BLaER1 (cell line): ENCODE measurements around the gene OSBPL10.

Source experiments
- H3K27ac ChIP-seq: shearing (Covaris generic); formaldehyde crosslinking; 2 replicates; pipeline ENCODE4 v1.8.1; 2022
- H3K27me3 ChIP-seq: shearing (Covaris generic); formaldehyde crosslinking; 2 replicates; pipeline ENCODE4 v1.8.1; 2022
- H3K36me3 ChIP-seq: shearing (Covaris generic); formaldehyde crosslinking; 2 replicates; pipeline ENCODE4 v1.8.1; 2022
- H3K4me1 ChIP-seq: shearing (Covaris generic); formaldehyde crosslinking; 2 replicates; pipeline ENCODE4 v1.8.1; 2022
- H3K4me2 ChIP-seq: shearing (Covaris generic); formaldehyde crosslinking; 2 replicates; pipeline ENCODE4 v1.8.1; 2022
- H3K4me3 ChIP-seq: shearing (Covaris generic); formaldehyde crosslinking; 2 replicates; pipeline ENCODE4 v1.8.1; 2022
- H3K9ac ChIP-seq: shearing (Covaris generic); formaldehyde crosslinking; 2 replicates; pipeline ENCODE4 v1.8.1; 2022
- H3K9me3 ChIP-seq: shearing (Covaris generic); formaldehyde crosslinking; 2 replicates; pipeline ENCODE4 v1.8.1; 2022
- H4K20me1 ChIP-seq: shearing (Covaris generic); formaldehyde crosslinking; 2 replicates; pipeline ENCODE4 v1.8.1; 2022
- Cebpa-rat ChIP-seq: shearing (Covaris generic); IDR thresholded peaks from 2 replicates; pipeline ENCODE4 v1.8.1; 2022

Gene OSBPL10

DNA sequence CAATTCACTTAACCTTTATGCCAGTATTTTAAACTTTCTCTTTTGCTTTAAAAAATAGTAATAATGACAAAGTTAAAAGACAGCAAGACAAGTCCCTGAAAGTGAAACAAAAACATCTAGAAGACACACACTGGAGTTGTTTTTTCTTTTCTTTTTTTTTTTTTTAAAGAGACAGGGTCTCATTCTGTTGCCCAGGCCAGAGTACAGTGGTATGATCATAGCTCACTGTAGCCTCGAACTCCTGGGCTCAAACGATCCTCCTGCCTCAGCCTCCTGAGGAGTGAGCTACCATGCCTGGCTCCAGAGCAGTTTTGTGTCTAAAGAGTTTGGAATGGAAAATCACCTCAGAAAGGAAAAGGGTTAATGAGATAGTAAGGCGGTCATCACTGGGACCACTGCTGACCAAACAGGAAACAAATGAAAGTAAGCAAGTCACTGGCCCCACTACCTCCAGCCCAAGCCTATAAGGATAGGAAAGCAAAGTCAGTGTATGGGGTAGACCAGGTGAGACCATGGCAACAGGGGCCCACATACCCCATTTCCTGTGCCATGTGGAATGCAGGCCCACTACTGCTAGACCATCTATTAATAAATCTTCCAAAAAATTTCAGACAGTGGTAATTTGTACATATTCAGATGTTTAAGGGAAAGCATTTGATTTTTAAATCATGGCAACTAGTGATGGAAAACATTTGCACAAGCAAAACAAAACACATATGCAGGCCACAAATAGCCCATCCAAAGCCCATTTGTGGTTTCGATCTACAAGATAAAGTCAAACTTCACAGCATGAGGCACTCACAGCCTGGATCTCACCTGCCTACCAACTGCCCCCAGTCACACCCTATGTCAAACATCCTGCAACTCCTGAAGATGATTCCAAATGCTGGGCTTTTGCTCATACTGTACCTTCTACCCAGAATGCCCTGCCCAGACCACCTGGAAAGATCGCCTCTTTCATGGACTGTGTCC is 62.6 kb downstream of the OSBPL10 start:
- Histone ChIP-seq H3K27ac (no peak overlapping the region), H3K36me3 (no peaks in the 10 kb centered on the region), H4K20me1 (no peaks in the 10 kb centered on the region), H3K4me3 (no peak overlapping the region), H3K27me3 (no peaks in the 10 kb centered on the region), H3K9me3 (peaks cover 18% of the 10 kb centered on the region), H3K4me2 (peak overlapping the region; percentile 15), H3K9ac (no peak overlapping the region), H3K4me1 (peaks cover 11% of the 10 kb centered on the region)
- no peak for TF ChIP-seq Cebpa-rat

DNA sequence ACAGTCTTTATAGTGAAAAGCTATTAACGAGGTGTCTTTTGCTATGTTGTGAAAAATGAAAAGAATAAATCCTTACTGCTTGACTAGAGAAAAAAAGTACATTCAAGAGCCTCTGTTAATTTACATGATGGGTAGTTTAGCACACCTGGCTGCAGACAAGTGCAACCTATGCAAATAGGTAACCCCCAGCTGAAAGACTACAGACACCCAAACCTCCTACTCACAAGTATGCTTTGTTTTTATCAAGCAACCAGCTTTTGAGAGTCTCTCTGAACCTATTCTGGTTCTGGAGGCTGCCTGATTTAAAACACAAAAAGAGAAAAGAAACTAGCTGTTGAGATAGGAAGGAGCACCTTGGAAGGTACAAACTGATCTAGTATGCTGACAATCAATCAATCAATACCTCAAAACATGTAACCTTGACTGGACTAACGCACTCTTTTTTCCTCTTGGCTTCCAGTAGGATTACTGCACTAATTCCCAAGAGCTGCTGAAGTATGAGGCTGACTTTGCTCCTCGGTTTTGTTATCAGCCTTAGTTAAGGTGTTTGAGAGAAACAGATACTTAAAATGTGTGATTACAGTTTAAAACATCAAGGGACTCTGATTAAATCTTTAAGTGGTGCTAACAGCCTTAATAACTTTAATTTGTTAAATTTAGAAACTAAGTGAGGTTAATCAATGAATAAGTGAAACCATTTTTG is 63.6 kb downstream of the OSBPL10 start:
- Histone ChIP-seq H3K4me3 (no peak overlapping the region), H3K4me1 (peaks cover 11% of the 10 kb centered on the region)
- TF ChIP-seq Cebpa-rat = no peak

DNA sequence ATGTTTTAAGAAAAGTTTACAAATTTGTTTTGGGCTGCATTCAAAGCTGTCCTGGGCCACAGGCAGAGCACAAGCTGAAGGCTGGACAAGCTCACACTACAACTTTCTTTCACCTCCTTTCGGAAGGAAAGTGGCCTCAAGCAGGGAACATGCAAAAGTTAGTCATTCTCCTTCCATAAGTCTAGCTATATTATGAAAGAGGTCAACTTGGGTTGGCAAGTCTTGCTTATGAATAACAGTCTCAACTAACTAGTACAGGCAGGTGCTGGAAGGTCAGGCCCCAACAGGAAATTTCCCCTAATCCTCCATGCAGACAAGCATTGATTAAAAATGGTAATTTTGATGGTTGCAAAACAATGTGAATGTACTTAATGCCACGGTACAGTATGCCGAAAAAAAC is 69.4 kb downstream of the OSBPL10 start:
- Histone ChIP-seq H3K9ac (no peak overlapping the region), H3K9me3 (no peaks in the 10 kb centered on the region), H3K36me3 (no peaks in the 10 kb centered on the region), H3K27me3 (no peaks in the 10 kb centered on the region), H4K20me1 (no peaks in the 10 kb centered on the region), H3K27ac (no peak overlapping the region), H3K4me2 (no peak overlapping the region), H3K4me3 (no peak overlapping the region), H3K4me1 (0 out of 2 replicates have a peak, but pooled peaks cover 4% of the 10 kb centered on the region)
- no peak for TF ChIP-seq Cebpa-rat

More for the DNA sequence above, 63.6 kb downstream of the OSBPL10 start:
- Histone ChIP-seq H3K27me3 (no peaks in the 10 kb centered on the region), H3K9ac (no peak overlapping the region), H4K20me1 (no peaks in the 10 kb centered on the region), H3K27ac (no peak overlapping the region), H3K9me3 (peaks cover 18% of the 10 kb centered on the region), H3K36me3 (no peaks in the 10 kb centered on the region), H3K4me2 (no peak overlapping the region)

DNA sequence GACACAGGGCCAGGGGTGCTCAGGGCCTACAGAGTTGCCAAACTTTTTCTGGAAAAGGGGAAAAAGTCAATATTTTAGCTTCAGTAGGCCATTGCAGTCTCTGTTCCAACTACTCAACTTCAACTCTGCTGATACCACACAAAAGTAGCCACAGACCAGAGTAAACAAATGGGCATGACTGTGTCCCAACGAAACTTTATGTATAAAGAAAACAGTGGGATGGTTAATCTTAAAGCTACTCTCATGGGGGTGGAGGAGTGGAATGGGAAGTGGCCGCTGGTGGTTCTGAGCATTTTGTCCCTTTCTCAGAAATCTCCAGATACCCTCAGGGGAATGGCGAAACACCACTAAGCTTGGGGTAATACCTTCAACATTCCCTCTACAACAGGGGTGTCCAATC is 69.9 kb downstream of the OSBPL10 start:
- Histone ChIP-seq H3K9me3 (no peaks in the 10 kb centered on the region), H4K20me1 (no peaks in the 10 kb centered on the region), H3K27me3 (no peaks in the 10 kb centered on the region), H3K27ac (no peak overlapping the region), H3K4me2 (no peak overlapping the region), H3K4me3 (no peak overlapping the region), H3K36me3 (no peaks in the 10 kb centered on the region), H3K9ac (no peak overlapping the region), H3K4me1 (0 out of 2 replicates have a peak, but pooled peaks cover 4% of the 10 kb centered on the region)
- no peak for TF ChIP-seq Cebpa-rat

DNA sequence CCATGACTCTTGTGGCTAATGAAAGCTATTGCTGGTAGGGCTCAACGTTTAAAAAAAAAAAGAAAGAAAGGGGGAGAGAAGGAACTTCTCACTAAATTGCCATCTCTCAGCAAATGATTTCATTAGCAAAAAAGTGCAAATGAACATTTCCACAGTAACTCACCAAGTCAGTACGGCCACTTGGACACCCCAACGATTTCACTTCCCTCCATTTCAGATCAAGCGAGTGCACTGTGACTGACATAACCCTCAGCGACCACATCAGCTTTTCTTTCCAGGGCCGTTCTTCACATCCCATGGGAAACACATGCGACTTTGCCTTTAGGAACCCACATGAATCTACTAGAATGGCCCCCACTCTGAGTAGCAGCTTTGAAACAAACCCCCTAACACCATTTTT is 71.6 kb downstream of the OSBPL10 start:
- TF ChIP-seq Cebpa-rat = no peak
- Histone ChIP-seq H3K9me3 (no peaks in the 10 kb centered on the region), H3K9ac (no peak overlapping the region), H3K4me2 (peak overlapping the region; percentile 11; the same call in 1 of the 2 replicates), H3K4me1 (peaks cover 14% of the 10 kb centered on the region), H3K27ac (no peak overlapping the region), H3K27me3 (no peaks in the 10 kb centered on the region), H3K36me3 (no peaks in the 10 kb centered on the region), H3K4me3 (no peak overlapping the region), H4K20me1 (no peaks in the 10 kb centered on the region)

DNA sequence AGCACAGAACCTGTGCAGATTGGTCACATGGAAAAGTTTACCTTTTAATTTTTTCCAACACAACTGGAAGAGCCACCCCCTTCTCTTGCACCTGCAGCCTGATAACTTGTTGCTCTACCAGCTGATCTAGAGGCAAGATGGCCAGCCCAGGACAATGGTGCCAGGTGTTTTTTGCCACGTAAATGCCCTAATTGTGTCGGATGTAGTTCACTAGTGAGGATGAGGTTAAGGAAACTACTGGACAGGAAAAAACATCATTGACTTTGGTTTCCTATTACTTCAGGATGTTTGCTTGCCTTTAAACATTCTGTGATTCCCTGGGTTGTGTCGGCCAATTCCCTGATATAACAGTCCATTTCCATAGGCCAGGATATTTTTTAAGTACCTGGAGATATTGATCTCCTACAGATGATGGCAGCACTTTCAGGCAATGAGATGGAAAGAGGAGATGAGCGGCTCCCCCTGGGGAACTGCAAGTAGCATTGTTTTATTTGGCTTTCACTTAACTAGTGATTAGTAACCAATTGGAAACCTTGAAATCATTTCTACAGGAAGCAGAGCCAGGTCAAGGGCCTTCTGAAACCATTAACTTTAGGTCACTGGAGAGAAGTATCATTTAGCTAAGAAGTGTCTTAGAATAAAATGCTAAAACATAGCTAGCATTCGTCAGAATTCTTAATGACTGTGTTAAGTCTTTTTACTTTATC is 72.5 kb downstream of the OSBPL10 start:
- Histone ChIP-seq H3K4me3 (no peak overlapping the region), H3K9ac (no peak overlapping the region), H3K27me3 (no peaks in the 10 kb centered on the region), H4K20me1 (no peaks in the 10 kb centered on the region), H3K4me2 (no peak overlapping the region), H3K4me1 (peaks cover 23% of the 10 kb centered on the region), H3K9me3 (no peaks in the 10 kb centered on the region), H3K27ac (no peak overlapping the region), H3K36me3 (no peaks in the 10 kb centered on the region)
- no peak for TF ChIP-seq Cebpa-rat

DNA sequence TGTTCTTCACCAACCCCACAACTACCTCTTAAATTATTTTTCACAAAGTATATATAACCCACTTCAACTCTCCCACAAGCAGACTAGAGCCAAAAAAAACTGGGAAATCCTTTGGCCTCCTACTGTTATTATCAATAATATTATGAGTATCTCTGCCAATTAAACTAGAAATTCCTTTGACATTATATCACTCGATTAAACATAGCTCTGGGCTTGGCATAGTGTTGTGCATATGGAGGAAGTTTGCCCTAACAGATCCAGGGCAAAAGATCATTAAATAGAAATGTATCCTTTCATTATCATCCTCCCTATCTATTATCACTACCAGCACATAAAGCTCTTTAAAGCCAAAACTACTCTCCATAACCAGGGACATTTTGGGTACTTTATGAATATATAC is 74.9 kb downstream of the OSBPL10 start:
- no peak overlapping the region for H3K4me2 ChIP-seq
- H4K20me1 ChIP-seq = no peaks in the 10 kb centered on the region
- no peak for TF ChIP-seq Cebpa-rat
- H3K4me1 ChIP-seq = peaks cover 27% of the 10 kb centered on the region
- no peak overlapping the region for H3K27ac ChIP-seq
- no peaks in the 10 kb centered on the region for H3K27me3 ChIP-seq
- H3K9ac ChIP-seq = no peak overlapping the region
- H3K36me3 ChIP-seq = no peaks in the 10 kb centered on the region
- H3K4me3 ChIP-seq = no peak overlapping the region
- H3K9me3 ChIP-seq = no peaks in the 10 kb centered on the region

DNA sequence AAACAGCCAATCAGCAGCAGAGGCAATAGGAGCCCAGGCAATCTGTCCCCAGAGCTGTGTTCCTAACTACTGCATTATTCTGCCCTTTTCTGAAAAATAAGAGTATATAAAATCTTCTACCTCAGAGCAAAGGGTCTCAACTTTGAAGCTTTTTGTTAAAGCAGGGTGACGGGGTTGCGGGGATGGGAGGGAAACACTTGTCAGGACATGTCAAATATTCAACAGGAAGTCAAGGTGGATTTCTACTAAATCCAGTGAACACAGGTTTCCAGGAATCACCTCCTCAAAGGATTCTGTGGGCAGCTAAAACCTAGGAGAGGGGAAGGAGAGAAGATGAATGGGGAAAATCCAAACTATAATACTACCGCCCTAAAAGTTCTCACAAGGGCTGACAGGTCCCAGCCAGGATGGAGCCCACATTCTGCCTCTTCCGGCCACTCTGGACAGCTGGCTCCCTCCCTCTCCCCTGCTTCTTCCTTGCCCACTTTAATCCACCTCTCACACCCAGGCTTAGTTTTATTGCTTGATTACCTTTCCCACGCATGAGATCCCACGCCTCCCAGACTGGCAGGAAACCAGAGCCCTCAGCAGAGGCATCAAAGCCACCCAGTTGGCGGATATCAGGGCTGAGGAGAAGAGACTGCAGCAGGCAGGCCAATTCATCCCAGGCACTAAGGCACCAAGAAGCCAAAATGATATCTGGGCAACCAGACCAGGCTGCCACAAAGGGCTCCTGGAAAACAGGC is 77.2 kb downstream of the OSBPL10 start:
- Histone ChIP-seq H3K27ac (no peak overlapping the region), H3K9me3 (no peaks in the 10 kb centered on the region), H3K9ac (no peak overlapping the region), H3K4me2 (peak overlapping the region; percentile 62), H3K36me3 (no peaks in the 10 kb centered on the region), H4K20me1 (no peaks in the 10 kb centered on the region), H3K4me1 (peaks cover 22% of the 10 kb centered on the region), H3K27me3 (no peaks in the 10 kb centered on the region), H3K4me3 (no peak overlapping the region)
- TF ChIP-seq Cebpa-rat = no peak

DNA sequence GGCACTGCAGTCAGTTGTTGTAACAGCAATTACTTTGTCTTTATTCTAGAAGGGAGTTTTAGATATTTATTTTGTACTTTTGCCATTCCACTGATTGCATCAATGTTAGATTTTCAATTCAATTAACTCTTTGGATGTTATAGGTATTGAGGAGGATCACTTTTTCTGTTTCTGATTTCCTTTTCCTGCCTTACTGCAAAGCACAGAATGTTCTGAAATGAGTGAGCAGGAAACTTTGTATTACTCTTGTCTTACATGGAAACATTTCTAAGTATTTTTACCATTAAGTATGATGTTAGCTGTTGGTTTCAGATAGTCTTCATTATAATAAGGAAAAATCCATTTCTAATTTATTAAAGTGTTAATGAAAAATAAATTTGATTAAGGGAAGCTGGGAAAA is 80.5 kb downstream of the OSBPL10 start:
- Histone ChIP-seq H3K9ac (no peak overlapping the region), H4K20me1 (no peaks in the 10 kb centered on the region), H3K9me3 (no peaks in the 10 kb centered on the region), H3K36me3 (no peaks in the 10 kb centered on the region), H3K27ac (no peak overlapping the region), H3K27me3 (no peaks in the 10 kb centered on the region), H3K4me1 (peaks cover 22% of the 10 kb centered on the region), H3K4me3 (no peak overlapping the region), H3K4me2 (no peak overlapping the region)
- TF ChIP-seq Cebpa-rat = no peak
